Measurements from ENCODE around the gene CMTM6.
"Not testable (repeated sequence)": the region's sequence is repeated elsewhere in the genome, so short reads cannot be mapped to it uniquely, and the experiment has no call there.

Gene CMTM6

DNA sequence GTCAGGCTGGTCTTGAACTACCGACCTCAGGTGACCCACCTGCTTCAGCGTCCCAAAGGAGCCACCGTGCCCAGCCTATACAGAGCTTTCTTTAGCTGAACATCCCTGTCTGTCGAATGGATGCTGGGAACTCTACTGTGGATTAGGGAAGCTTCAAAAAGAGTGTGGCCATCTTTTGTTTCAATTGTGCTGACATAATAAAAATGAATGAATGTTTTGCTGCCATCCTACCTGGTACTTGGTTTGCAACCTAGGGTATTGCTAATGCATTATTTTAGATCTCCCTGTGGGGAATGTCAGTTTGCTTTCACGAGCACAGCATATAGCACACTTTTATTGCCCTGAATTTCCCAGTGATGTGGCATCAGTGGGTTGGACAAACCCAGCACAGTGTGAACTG is 32.3 kb downstream of the CMTM6 start:
- no peak for DNase-seq (ENCODE audit: low spot score)

DNA sequence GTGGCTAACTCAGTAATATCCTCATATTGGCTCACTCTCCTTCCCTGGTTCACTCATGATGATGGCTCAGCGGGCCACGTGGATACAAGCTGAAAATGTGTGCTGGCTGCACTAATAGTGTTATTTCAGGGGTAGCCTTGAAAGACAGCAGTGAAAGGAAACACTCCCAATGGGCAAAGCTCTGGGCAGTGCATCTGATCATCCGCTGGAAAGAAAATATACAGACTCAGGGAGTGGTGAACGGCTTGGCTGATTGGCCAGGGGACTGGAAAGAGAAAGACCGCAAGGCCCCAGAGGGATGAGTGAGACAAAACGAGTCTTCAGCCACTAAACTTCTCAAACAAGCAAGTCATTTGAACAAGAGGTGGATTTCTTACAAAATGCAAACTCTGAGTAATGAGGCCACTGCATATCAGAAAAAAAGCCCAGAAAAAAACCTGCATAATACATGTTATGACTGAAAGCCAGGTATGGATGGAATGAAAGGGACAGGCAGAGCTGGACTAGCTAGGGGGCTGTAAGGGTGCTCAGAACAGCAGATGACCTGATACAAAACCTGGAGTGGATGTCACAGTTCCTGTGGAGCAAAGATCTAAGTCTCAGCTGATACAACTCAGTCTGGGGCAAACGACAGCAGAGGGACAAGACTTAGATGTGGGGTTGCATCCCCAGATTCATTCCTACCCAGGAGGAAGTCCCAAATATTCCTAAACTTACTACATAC is 33.3 kb downstream of the CMTM6 start:
- DNase-seq (ENCODE audit: low spot score), result peak; percentile 45
- in situ Hi-C loops (cut with MboI; ENCODE audit: low pct_unique_long_range_greater_than_20kb, low sequenced_read_pairs, unreplicated experiment), result no loop called here
- TF ChIP-seq, protein P1, sequence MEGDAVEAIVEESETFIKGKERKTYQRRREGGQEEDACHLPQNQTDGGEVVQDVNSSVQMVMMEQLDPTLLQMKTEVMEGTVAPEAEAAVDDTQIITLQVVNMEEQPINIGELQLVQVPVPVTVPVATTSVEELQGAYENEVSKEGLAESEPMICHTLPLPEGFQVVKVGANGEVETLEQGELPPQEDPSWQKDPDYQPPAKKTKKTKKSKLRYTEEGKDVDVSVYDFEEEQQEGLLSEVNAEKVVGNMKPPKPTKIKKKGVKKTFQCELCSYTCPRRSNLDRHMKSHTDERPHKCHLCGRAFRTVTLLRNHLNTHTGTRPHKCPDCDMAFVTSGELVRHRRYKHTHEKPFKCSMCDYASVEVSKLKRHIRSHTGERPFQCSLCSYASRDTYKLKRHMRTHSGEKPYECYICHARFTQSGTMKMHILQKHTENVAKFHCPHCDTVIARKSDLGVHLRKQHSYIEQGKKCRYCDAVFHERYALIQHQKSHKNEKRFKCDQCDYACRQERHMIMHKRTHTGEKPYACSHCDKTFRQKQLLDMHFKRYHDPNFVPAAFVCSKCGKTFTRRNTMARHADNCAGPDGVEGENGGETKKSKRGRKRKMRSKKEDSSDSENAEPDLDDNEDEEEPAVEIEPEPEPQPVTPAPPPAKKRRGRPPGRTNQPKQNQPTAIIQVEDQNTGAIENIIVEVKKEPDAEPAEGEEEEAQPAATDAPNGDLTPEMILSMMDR (IDR thresholded peaks at IDR 0.05; ENCODE audit: extremely low read depth, insufficient read depth, missing control alignments), result no peak

More for the DNA sequence above, 32.3 kb downstream of the CMTM6 start:
- in situ Hi-C loops (cut with MboI; ENCODE audit: low pct_unique_long_range_greater_than_20kb, low sequenced_read_pairs, unreplicated experiment), result no loop called here
- TF ChIP-seq, protein P1 (IDR thresholded peaks at IDR 0.05; ENCODE audit: extremely low read depth, insufficient read depth, missing control alignments), result no peak

DNA sequence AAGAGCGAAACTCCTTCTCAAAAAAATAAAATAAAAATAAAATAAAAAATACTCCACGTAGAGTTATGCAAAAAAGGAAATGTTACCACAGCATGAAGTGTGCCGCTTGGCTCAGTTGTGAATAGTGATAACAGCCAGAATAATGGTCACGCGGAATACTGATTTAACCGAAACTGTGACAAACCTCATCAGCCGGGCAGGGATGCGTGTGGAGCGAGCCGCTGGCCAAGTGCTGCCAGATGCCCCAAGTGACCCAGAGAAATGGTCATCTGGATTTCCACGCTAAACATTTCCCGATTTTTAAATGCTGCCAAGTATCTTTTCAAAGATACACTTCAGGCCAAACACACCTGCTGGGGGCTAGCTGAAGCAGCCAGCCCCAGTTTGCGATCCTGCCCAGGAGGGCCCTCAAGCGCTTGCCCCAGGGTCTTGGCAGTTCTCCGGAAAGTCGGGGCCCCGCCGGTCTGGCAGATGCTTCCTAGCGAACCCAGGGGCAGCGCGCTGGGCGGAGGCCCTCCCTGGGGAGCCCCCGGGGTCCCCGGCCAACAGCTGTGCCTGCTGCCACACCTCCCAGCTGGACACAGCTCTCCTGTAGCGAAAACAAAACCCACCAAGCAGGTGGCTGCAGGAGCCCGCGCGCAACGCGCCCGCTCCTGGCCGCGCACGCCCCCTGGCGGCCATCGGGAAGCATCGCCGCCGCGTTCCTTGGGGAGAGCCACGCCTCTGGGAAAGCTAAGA is 35.1 kb downstream of the CMTM6 start:
- TF ChIP-seq, protein P1 (IDR thresholded peaks at IDR 0.05; ENCODE audit: extremely low read depth, insufficient read depth, missing control alignments), result peak; percentile 99
- DNase-seq (ENCODE audit: low spot score), result peak; percentile 84
- in situ Hi-C loops (cut with MboI; ENCODE audit: low pct_unique_long_range_greater_than_20kb, low sequenced_read_pairs, unreplicated experiment), result no loop called here

DNA sequence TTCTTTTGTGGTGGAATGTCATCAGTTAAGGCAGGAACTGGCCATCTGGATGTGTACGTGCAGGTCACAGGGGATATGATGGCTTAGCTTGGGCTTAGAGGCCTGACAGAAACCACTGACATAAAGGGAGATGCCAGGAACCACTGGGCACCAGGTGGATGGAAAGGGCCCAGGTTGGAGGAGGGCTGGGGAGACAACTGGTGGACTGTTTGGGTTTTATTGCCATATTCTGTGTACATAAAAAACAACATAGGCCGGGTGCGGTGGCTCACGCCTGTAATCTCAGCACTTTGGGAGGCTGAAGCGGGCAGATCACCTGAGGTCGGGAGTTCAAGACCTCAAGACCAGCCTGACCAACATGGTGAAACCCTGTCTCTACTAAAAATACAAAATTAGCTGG is 35.8 kb downstream of the CMTM6 start:
- in situ Hi-C loops (cut with MboI; ENCODE audit: low pct_unique_long_range_greater_than_20kb, low sequenced_read_pairs, unreplicated experiment); DNase-seq (ENCODE audit: low spot score): not testable (repeated sequence)

DNA sequence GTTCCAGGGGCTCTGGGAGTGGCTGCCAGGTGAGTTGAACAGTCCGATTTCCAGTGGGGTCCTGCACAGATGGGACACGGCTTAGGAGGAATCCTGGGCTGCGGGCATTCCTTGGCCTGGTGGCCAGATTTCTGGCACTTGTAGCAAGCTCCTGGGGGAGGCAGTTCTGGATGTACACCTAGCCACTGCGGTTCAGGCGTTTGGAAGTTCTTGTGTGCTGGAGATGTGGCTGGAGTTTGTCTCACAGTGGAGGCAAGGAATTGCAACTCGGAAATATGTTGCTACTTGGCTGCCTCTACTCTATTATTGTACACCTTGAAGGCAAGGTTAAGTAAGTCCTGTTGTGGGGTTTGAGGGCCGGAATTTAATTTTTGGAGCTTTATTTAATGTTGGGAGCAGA is 37.9 kb downstream of the CMTM6 start:
- DNase-seq (ENCODE audit: low spot score); in situ Hi-C loops (cut with MboI; ENCODE audit: low pct_unique_long_range_greater_than_20kb, low sequenced_read_pairs, unreplicated experiment): not testable (repeated sequence)

DNA sequence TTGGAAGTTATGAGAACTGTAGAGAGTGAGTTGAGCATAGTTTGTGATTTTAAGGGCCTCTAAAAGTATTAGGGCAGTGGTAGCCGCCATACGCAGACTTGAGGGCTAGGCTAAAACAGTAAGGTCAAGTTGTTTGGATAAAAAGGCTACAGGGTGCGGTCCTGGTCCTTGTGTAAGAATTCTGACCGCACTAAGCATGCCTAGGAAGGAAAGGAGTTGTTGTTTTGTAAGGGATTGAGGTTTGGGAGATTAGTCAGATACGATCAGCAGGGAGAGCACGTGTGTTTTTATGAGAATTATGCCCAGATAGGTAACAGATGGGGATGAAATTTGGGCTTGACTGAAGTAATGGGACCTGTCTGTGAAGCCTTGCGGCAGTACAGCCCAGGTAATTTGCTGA is 39.2 kb downstream of the CMTM6 start:
- in situ Hi-C loops (cut with MboI; ENCODE audit: low pct_unique_long_range_greater_than_20kb, low sequenced_read_pairs, unreplicated experiment); DNase-seq (ENCODE audit: low spot score): not testable (repeated sequence)

DNA sequence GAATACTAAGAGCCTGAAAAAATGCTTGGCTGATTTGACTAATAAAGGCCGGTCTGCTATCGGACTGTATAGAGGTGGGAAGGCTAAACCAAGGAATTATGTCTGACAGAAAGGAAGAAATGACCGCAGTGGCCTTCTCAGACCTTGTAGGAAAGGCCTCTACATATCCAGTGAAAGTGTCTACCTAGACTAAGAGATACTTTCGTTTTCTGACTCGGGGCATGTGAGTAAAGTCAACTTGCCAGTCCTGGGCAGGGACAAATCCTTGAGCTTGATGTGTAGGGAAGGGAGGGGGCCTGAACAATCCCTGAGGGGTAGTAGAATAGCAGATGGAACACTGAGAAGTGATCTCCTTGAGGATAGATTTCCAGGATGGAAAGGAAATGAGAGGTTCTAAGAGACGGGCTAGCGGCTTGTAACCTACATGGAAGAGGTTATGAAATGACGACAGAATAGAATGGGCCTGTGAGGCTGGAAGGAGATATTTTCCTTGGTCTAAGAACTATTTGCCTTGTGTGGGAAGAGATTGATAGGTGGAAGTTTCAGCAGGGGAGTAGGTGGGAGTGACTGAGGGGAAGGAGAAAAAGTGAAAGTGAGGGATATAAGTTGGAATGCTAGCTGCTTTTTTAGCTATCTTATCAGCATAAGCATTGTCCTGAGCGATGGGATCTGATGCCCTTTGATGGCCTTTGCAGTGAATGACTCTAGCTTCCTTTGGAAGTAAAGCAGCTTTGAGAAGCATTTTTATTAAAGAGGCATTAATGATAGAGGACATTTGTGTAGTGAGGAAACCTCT is 40.3 kb downstream of the CMTM6 start:
- in situ Hi-C loops (cut with MboI; ENCODE audit: low pct_unique_long_range_greater_than_20kb, low sequenced_read_pairs, unreplicated experiment); DNase-seq (ENCODE audit: low spot score): not testable (repeated sequence)

DNA sequence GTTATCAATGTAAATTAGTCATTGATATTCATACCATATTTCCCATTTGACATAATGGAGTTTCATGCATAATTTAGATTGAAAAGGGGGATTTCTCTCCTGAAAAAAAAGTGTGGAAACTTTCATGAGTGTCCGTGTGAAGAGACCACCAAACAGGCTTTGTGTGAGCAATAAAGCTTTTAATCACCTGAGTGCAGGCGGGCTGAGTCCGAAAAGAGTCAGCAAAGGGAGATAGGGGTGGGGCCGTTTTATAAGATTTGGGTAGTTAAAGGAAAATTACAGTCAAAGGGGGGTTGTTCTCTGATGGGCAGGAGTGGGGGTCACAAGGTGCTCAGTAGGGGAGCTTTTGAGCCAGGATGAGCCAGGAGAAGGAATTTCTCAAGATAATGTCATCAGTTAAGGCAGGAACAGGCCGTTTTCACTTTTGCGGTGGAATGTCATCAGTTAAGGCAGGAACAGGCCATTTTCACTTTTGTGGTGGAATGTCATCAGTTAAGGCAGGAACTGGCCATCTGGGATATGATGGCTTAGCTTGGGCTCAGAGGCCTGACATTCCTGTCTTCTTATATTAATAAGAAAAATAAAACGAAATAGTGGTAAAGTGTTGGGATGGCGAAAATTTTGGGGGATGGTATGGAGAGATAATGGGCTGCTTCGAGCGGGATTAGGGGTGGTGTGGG is 41.7 kb downstream of the CMTM6 start:
- DNase-seq (ENCODE audit: low spot score); in situ Hi-C loops (cut with MboI; ENCODE audit: low pct_unique_long_range_greater_than_20kb, low sequenced_read_pairs, unreplicated experiment): not testable (repeated sequence)

Measured in GM13977 (cell line).